GM20000 (cell line): ENCODE results near the gene SYNGR3.

Experiments
- DNase-seq: peaks from one replicate; pipeline ENCODE4 v3.0.0; 2012; ENCODE audit warnings: low spot score
- CTCF ChIP-seq: IDR thresholded peaks from 2 replicates; pipeline ENCODE4 v1.5.1; 2012; ENCODE audit warnings: mild to moderate bottlenecking, control low read depth; ENCODE audit errors: extremely low read depth, missing control alignments

Gene SYNGR3

GRCh38 chr16:1972490-1972877, 17.3 kb upstream of the SYNGR3 start:
- peak; percentile 46 for DNase-seq
- TF ChIP-seq CTCF = no peak

GRCh38 chr16:1973461-1974156, 16.2 kb upstream of the SYNGR3 start:
- TF ChIP-seq CTCF = no peak

GRCh38 chr16:1974157-1975070, 15.4 kb upstream of the SYNGR3 start:
- no peak for DNase-seq
- no peak for TF ChIP-seq CTCF

More at GRCh38 chr16:1973461-1974156, 16.2 kb upstream of the SYNGR3 start:
- no peak for DNase-seq

GRCh38 chr16:1975432-1976215, 14.1 kb upstream of the SYNGR3 start:
- TF ChIP-seq CTCF = no peak

GRCh38 chr16:1976216-1976520, 13.6 kb upstream of the SYNGR3 start:
- no peak for DNase-seq

More at GRCh38 chr16:1975432-1976215, 14.1 kb upstream of the SYNGR3 start:
- no peak for DNase-seq

More at GRCh38 chr16:1976216-1976520, 13.6 kb upstream of the SYNGR3 start:
- no peak for TF ChIP-seq CTCF
